Thyroid gland (tissue), 4 donors: ENCODE measurements around the gene ABCB10. TPM values are rescaled to one million over a fixed set of nuclear protein-coding genes. Genes with fewer than 3 reads are reported as not detected.

Experiments
- DNase-seq, 2 donors: peaks; one replicate each; pipeline ENCODE4 v3.0.0-alpha.2; 2019
- H3K27ac ChIP-seq, 3 donors: fragments of 200-600 bp; sonication (generic); 1 replicate in 2 of 3; 2 replicates in 1 of 3; pipeline ENCODE4 v1.5.1; 2016 to 2019; ENCODE audit warnings: mild to moderate bottlenecking in 1 of 3, moderate library complexity in 1 of 3
- H3K27me3 ChIP-seq: fragments of 200-600 bp; sonication (generic); one replicate; pipeline ENCODE4 v1.5.1; 2019
- H3K36me3 ChIP-seq, 2 donors: fragments of 200-600 bp; sonication (generic); one replicate each; pipeline ENCODE4 v1.5.1; 2016 to 2019
- H3K4me1 ChIP-seq, 2 donors: fragments of 200-600 bp; sonication (generic); one replicate each; pipeline ENCODE4 v1.5.1; 2017 to 2019
- H3K4me3 ChIP-seq, 3 donors: fragments of 200-600 bp; sonication (generic); replicated peaks in 1 of 3; 1 replicate in 2 of 3; 2 replicates in 1 of 3; pipeline ENCODE4 v1.5.1; 2016; ENCODE audit warnings: mild to moderate bottlenecking in 1 of 3
- H3K9me3 ChIP-seq: fragments of 200-600 bp; sonication (generic); one replicate; pipeline ENCODE4 v1.5.1; 2017
- CTCF ChIP-seq, 6 experiments: fragments of 200-600 bp in 3 of 6; fragments of 450-650 bp in 3 of 6; sonication (generic) in 3 of 6; IDR thresholded peaks; one replicate each; pipeline ENCODE4 v1.5.1; 2016 to 2019; ENCODE audit warnings: antibody characterized with exemption in 6 of 6, mild to moderate bottlenecking in 2 of 6, inconsistent platforms in 1 of 6, moderate library complexity in 1 of 6
- POLR2A ChIP-seq, 2 donors: fragments of 450-650 bp; IDR thresholded peaks; one replicate each; pipeline ENCODE4 v1.6.1; 2017; ENCODE audit warnings: antibody characterized with exemption in 2 of 2, mild to moderate bottlenecking in 2 of 2, moderate library complexity in 1 of 2
- WGBS, 2 donors: methylation state at CpG; one replicate each; pipeline ENCODE4 v1.1.5; 2017; 5-methylcytosine and 5-hydroxymethylcytosine counted together
- intact Hi-C: fragments of 100-400 bp; cut with DNase I; formaldehyde crosslinking; loops from one replicate; pipeline ENCODE4 v1.15.1; 2023
- total RNA-seq, 4 donors: library from RNA; depleted of rRNA; stranded (reverse); fragments of >200 nt; gene quantifications; one replicate each; pipeline ENCODE4 v1.2.3, GENCODE V29; 2016

Gene ABCB10
- total RNA-seq, 4 donors from 2014 or later, result 13.7 to 22.6 (median 17.8) TPM

DNA sequence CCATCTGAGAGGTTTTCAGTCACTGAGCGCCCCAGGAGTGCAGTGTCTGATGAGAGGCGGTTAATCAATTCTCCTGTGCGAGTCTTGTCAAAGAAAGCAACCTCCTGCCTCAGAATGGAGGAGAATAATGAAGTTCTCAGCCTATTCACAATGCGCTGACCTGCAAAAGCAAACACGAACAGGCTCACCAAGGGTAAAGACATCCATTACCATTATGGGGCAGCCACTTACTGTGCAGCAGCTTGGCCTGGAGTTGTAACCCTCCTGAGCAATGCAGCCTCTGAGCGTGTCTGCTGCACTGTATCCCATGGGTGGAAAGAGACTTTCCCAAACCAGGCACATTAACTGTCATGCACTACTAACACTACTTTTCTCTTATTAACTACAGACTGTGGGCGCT lies 11.0 kb downstream of the ABCB10 start:
- intact Hi-C loops, result no loop called here
- Histone ChIP-seq H3K9me3 (no peaks in the 10 kb centered on the region), H3K4me3 (no peak overlapping the region), H3K27ac (no peak overlapping the region), H3K27me3 (no peaks in the 10 kb centered on the region), H3K36me3 (peaks cover 6% of the 10 kb centered on the region in 2 donors), H3K4me1 (peaks cover 0 to 13% of the 10 kb centered on the region in 2 donors)
- TF ChIP-seq CTCF (IDR thresholded peaks at IDR 0.05) (no peak), POLR2A (IDR thresholded peaks at IDR 0.05) (no peak)
- 91% methylated on average over 7 of the region's 7 CpGs for WGBS, 2 donors
- DNase-seq, result no peak

- H3K4me3 ChIP-seq, result no peak overlapping the region
- DNase-seq, result no peak
- H3K27me3 ChIP-seq, result no peaks in the 10 kb centered on the region
- H3K9me3 ChIP-seq, result no peaks in the 10 kb centered on the region
- peaks cover 20% of the 10 kb centered on the region in 2 donors for H3K36me3 ChIP-seq
- intact Hi-C loops, result no loop called here
- TF ChIP-seq POLR2A (IDR thresholded peaks at IDR 0.05) (no peak), CTCF (IDR thresholded peaks at IDR 0.05) (no peak)
- H3K27ac ChIP-seq, result no peak overlapping the region
- H3K4me1 ChIP-seq, result peaks cover 0 to under 1% of the 10 kb centered on the region in 2 donors
- 90 to 93% methylated on average over 1 of the region's 1 CpG for WGBS, 2 donors
Observed at GRCh38 chr1:229544587-229544986, 13.9 kb downstream of the ABCB10 start.

GRCh38 chr1:229539863-229540506 lies 18.5 kb downstream of the ABCB10 start:
- no peaks in the 10 kb centered on the region for H3K9me3 ChIP-seq
- H3K27me3 ChIP-seq, result no peaks in the 10 kb centered on the region
- intact Hi-C loops, result no loop called here
- no peak overlapping the region for H3K4me3 ChIP-seq
- no peak overlapping the region for H3K27ac ChIP-seq
- TF ChIP-seq POLR2A (IDR thresholded peaks at IDR 0.05) (no peak), CTCF (IDR thresholded peaks at IDR 0.05) (no peak)
- WGBS, 2 donors, result 94 to 97% methylated on average over 6 of the region's 6 CpGs
- no peaks in the 10 kb centered on the region for H3K4me1 ChIP-seq
- H3K36me3 ChIP-seq, result peaks cover 21 to 44% of the 10 kb centered on the region in 2 donors
- DNase-seq, result no peak

DNA sequence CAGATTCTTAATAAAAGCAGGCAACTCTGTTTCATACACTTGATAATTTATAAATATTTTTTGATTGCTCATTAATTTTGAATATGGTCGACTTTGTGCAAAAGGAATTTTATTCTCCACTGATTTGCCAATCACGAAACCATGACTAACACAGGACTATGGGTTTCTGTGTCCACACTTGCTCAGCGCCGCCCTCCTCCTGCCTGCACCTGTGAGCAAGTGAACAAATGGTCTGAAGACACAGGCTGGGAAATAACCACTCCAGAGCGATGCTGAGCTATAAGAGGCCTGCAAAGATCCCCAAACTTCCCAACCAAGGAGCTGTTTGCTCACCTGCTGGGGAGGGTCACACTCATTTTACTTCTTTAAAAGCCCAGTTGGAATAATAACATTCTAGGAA lies 19.6 kb downstream of the ABCB10 start:
- no peak for TF ChIP-seq CTCF (IDR thresholded peaks at IDR 0.05)
- TF ChIP-seq POLR2A (IDR thresholded peaks at IDR 0.05), result no peak
- WGBS, 2 donors, result 94 to 95% methylated on average over 5 of the region's 5 CpGs
- Histone ChIP-seq H3K4me3 (no peak overlapping the region), H3K9me3 (no peaks in the 10 kb centered on the region), H3K36me3 (peaks cover 21 to 44% of the 10 kb centered on the region in 2 donors), H3K27ac (no peak overlapping the region), H3K27me3 (no peaks in the 10 kb centered on the region), H3K4me1 (no peaks in the 10 kb centered on the region)
- intact Hi-C loops, result no loop called here
- no peak for DNase-seq

- no peaks in the 10 kb centered on the region for H3K9me3 ChIP-seq
- intact Hi-C loops, result no loop called here
- TF ChIP-seq CTCF (IDR thresholded peaks at IDR 0.05) (no peak), POLR2A (IDR thresholded peaks at IDR 0.05) (no peak)
- peaks cover 21 to 47% of the 10 kb centered on the region in 2 donors for H3K36me3 ChIP-seq
- no peak overlapping the region for H3K4me3 ChIP-seq
- WGBS, 2 donors, result 82 to 85% methylated on average over 4 of the region's 4 CpGs
- no peak for DNase-seq
- no peak overlapping the region for H3K27ac ChIP-seq
- no peaks in the 10 kb centered on the region for H3K4me1 ChIP-seq
- H3K27me3 ChIP-seq, result no peaks in the 10 kb centered on the region
Observed at GRCh38 chr1:229537894-229538293, 20.6 kb downstream of the ABCB10 start.
